ENCODE data around the gene BAZ2B.

GRCh38 chr2:159557437-159558034 lies 58.8 kb downstream of the BAZ2B start:
- TF ChIP-seq CTCF (IDR thresholded peaks at IDR 0.05) (no peak), POLR2A (IDR thresholded peaks at IDR 0.05) (no peak)

Measured in lower leg skin (tissue), 3 donors.